GM23338 (cell line): ENCODE data around the gene USP36. TPM values are rescaled to one million over a fixed set of nuclear protein-coding genes. Genes with fewer than 3 reads are reported as not detected.

Experiments used
- ATAC-seq: fragments of 200-7000 bp; cut with Tn5 transposase; 3 replicates; pipeline ENCODE4 v1.9.1; 2020
- DNase-seq: peaks from one replicate; pipeline ENCODE4 v3.0.0-alpha.2; 2015; ENCODE audit warnings: low spot score
- H2AFZ ChIP-seq: fragments of 200-600 bp; sonication (generic); 2 replicates; pipeline ENCODE4 v1.8.0; 2016; ENCODE audit warnings: antibody characterized with exemption, mild to moderate bottlenecking, moderate library complexity
- H3F3A ChIP-seq: fragments of 200-600 bp; sonication (generic); replicated peaks from 2 replicates; pipeline ENCODE4 v1.8.0; 2017; ENCODE audit warnings: antibody characterized with exemption, mixed run types, low read depth
- H3K27ac ChIP-seq: fragments of 200-600 bp; sonication (generic); 2 replicates; pipeline ENCODE4 v1.6.1; 2016; ENCODE audit warnings: low read depth
- H3K27me3 ChIP-seq: fragments of 200-600 bp; sonication (generic); 2 replicates; pipeline ENCODE4 v1.8.0; 2016; ENCODE audit warnings: mild to moderate bottlenecking, mixed run types, moderate library complexity; ENCODE audit not compliant: insufficient read depth
- H3K36me3 ChIP-seq: fragments of 200-600 bp; sonication (generic); 2 replicates; pipeline ENCODE4 v1.8.0; 2016; ENCODE audit warnings: mild to moderate bottlenecking; ENCODE audit not compliant: insufficient read depth
- H3K4me1 ChIP-seq: fragments of 200-600 bp; sonication (generic); 2 replicates; pipeline ENCODE4 v1.8.0; 2016; ENCODE audit warnings: mild to moderate bottlenecking, moderate library complexity; ENCODE audit not compliant: insufficient read depth
- H3K4me2 ChIP-seq: fragments of 200-600 bp; sonication (generic); 2 replicates; pipeline ENCODE4 v1.7.1; 2017; ENCODE audit warnings: mixed run types
- H3K4me3 ChIP-seq: fragments of 200-600 bp; sonication (generic); 2 replicates; pipeline ENCODE4 v1.6.1; 2016; ENCODE audit warnings: mixed run types
- H3K79me2 ChIP-seq: fragments of 200-600 bp; sonication (generic); replicated peaks from 2 replicates; pipeline ENCODE4 v1.8.0; 2017; ENCODE audit warnings: mild to moderate bottlenecking; ENCODE audit not compliant: insufficient read depth
- H3K9me2 ChIP-seq: fragments of 200-600 bp; sonication (generic); 2 replicates; pipeline ENCODE4 v1.8.0; 2017; ENCODE audit not compliant: insufficient read depth
- H4K20me1 ChIP-seq: fragments of 200-600 bp; sonication (generic); replicated peaks from 2 replicates; pipeline ENCODE4 v1.8.0; 2017; ENCODE audit warnings: mild to moderate bottlenecking; ENCODE audit not compliant: insufficient read depth
- H3K27ac Mint-ChIP-seq: 2 replicates; pipeline ENCODE4 v1.8.0; 2020; ENCODE audit warnings: inconsistent platforms, mild to moderate bottlenecking, moderate library complexity, mixed read lengths
- H3K27me3 Mint-ChIP-seq: 3 replicates; pipeline ENCODE4 v1.8.0; 2022; ENCODE audit warnings: low read depth, mild to moderate bottlenecking, moderate library complexity, mixed read lengths, inconsistent platforms; ENCODE audit not compliant: insufficient read depth, poor library complexity
- H3K36me3 Mint-ChIP-seq: 3 replicates; pipeline ENCODE4 v1.8.0; 2021; ENCODE audit warnings: low read depth, mild to moderate bottlenecking, inconsistent platforms, moderate library complexity, mixed read lengths
- H3K4me1 Mint-ChIP-seq: 3 replicates; pipeline ENCODE4 v1.8.0; 2020; ENCODE audit warnings: mild to moderate bottlenecking, inconsistent platforms, mixed read lengths
- H3K4me3 Mint-ChIP-seq: 3 replicates; pipeline ENCODE4 v1.8.0; 2021; ENCODE audit warnings: moderate library complexity, mild to moderate bottlenecking, inconsistent platforms, mixed read lengths
- H3K9me3 Mint-ChIP-seq: 3 replicates; pipeline ENCODE4 v1.8.0; 2020; ENCODE audit warnings: moderate library complexity, mild to moderate bottlenecking, inconsistent platforms, mixed read lengths
- CREB1 ChIP-seq: fragments of 250-450 bp; sonication (Bioruptor Pico); IDR thresholded peaks from 2 replicates; pipeline ENCODE4 v1.5.0; 2020; ENCODE audit warnings: low read depth, mild to moderate bottlenecking, moderate library complexity
- ETS1 ChIP-seq: IDR thresholded peaks from 2 replicates; pipeline ENCODE4 v1.6.1; 2016; ENCODE audit warnings: antibody characterized with exemption
- EZH2 ChIP-seq: fragments of 200-600 bp; sonication (generic); IDR thresholded peaks from one replicate; pipeline ENCODE4 v1.8.0; 2017; ENCODE audit warnings: antibody characterized with exemption, mild to moderate bottlenecking, low read depth; ENCODE audit not compliant: unreplicated experiment
- EZH2phosphoT487 ChIP-seq: fragments of 200-600 bp; sonication (generic); IDR thresholded peaks from one replicate; pipeline ENCODE4 v1.8.1; 2018; ENCODE audit warnings: antibody characterized with exemption; ENCODE audit not compliant: unreplicated experiment
- JUNB ChIP-seq: IDR thresholded peaks from one replicate; pipeline ENCODE4 v1.6.1; 2016; ENCODE audit warnings: antibody characterized with exemption; ENCODE audit not compliant: unreplicated experiment
- NANOG ChIP-seq: IDR thresholded peaks from 2 replicates; pipeline ENCODE4 v1.6.1; 2016; ENCODE audit warnings: antibody characterized with exemption, borderline replicate concordance
- POLR2AphosphoS5 ChIP-seq: IDR thresholded peaks from 2 replicates; pipeline ENCODE4 v1.6.1; 2016; ENCODE audit warnings: antibody characterized with exemption, low read depth
- STAT1 ChIP-seq: IDR thresholded peaks from one replicate; pipeline ENCODE4 v1.6.1; 2016; ENCODE audit warnings: antibody characterized with exemption; ENCODE audit not compliant: unreplicated experiment
- ZNF114 ChIP-seq: fragments of 250-450 bp; sonication (Bioruptor Pico); IDR thresholded peaks from 2 replicates; pipeline ENCODE4 v1.5.0; 2020; ENCODE audit warnings: mild to moderate bottlenecking, moderate library complexity
- ZNF331 ChIP-seq: fragments of 250-450 bp; sonication (Bioruptor Pico); IDR thresholded peaks from 2 replicates; pipeline ENCODE4 v1.5.0; 2020; ENCODE audit warnings: low read depth, mild to moderate bottlenecking, moderate library complexity
- polyA plus RNA-seq: library from polyadenylated mRNA; unstranded; fragments of >200 nt; fragmentation: Nextera tagmentation; extraction: Ambion mirVana; gene quantifications from 2 replicates; pipeline ENCODE4 v1.2.1, GENCODE V29; 2016
- total RNA-seq: library from RNA; depleted of rRNA; stranded (reverse); fragments of >200 nt; shearing (Covaris generic); gene quantifications from 2 replicates; pipeline ENCODE4 v1.2.3, GENCODE V29; 2014
- TF ChIP-seq, protein P1 (sequence below): IDR thresholded peaks from one replicate; pipeline ENCODE4 v1.6.1; 2018; ENCODE audit warnings: antibody characterized with exemption; ENCODE audit not compliant: unreplicated experiment
- TF ChIP-seq, protein P2 (sequence below), 2 experiments: fragments of 200-600 bp in 1 of 2; sonication (generic) in 1 of 2; conservative IDR thresholded peaks; 2 replicates each; pipeline versions ENCODE4 v1.5.1 to v1.6.1; 2016 to 2017; ENCODE audit warnings: antibody characterized with exemption in 2 of 2, low read depth in 2 of 2, mild to moderate bottlenecking in 2 of 2, moderate library complexity in 1 of 2
- TF ChIP-seq, protein P3 (sequence below): fragments of 250-450 bp; sonication (Bioruptor Pico); IDR thresholded peaks from 2 replicates; pipeline ENCODE4 v1.5.0; 2020; ENCODE audit warnings: mild to moderate bottlenecking, moderate library complexity

The USP36 gene
- total and polyA plus RNA-seq, 2 experiments from 2014 or later = 36.2 to 55.5 TPM

GRCh38 chr17:78882540-78883088, 42.0 kb upstream of the USP36 start:
- DNase-seq (no peak), ATAC-seq (no peak)
- Mint-ChIP-seq H3K9me3 (no peaks in the 10 kb centered on the region), H3K4me3 (no peak overlapping the region), H3K27me3 (peaks cover 10% of the 10 kb centered on the region), H3K27ac (peak overlapping the region; percentile 78; the same call in 1 of the 2 replicates), H3K36me3 (no peaks in the 10 kb centered on the region), H3K4me1 (peaks cover 43% of the 10 kb centered on the region)
- H3K79me2 ChIP-seq = peaks cover 15% of the 10 kb centered on the region
- no peak overlapping the region for H2AFZ ChIP-seq
- no peak for TF ChIP-seq NANOG
- no peak for TF ChIP-seq ETS1
- no peak for TF ChIP-seq ZNF331 (CRISPR knock-in tag)
- no peak for TF ChIP-seq CREB1
- no peak for TF ChIP-seq POLR2AphosphoS5
- TF ChIP-seq, protein P1, sequence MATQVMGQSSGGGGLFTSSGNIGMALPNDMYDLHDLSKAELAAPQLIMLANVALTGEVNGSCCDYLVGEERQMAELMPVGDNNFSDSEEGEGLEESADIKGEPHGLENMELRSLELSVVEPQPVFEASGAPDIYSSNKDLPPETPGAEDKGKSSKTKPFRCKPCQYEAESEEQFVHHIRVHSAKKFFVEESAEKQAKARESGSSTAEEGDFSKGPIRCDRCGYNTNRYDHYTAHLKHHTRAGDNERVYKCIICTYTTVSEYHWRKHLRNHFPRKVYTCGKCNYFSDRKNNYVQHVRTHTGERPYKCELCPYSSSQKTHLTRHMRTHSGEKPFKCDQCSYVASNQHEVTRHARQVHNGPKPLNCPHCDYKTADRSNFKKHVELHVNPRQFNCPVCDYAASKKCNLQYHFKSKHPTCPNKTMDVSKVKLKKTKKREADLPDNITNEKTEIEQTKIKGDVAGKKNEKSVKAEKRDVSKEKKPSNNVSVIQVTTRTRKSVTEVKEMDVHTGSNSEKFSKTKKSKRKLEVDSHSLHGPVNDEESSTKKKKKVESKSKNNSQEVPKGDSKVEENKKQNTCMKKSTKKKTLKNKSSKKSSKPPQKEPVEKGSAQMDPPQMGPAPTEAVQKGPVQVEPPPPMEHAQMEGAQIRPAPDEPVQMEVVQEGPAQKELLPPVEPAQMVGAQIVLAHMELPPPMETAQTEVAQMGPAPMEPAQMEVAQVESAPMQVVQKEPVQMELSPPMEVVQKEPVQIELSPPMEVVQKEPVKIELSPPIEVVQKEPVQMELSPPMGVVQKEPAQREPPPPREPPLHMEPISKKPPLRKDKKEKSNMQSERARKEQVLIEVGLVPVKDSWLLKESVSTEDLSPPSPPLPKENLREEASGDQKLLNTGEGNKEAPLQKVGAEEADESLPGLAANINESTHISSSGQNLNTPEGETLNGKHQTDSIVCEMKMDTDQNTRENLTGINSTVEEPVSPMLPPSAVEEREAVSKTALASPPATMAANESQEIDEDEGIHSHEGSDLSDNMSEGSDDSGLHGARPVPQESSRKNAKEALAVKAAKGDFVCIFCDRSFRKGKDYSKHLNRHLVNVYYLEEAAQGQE = no peak
- TF ChIP-seq, protein P2, sequence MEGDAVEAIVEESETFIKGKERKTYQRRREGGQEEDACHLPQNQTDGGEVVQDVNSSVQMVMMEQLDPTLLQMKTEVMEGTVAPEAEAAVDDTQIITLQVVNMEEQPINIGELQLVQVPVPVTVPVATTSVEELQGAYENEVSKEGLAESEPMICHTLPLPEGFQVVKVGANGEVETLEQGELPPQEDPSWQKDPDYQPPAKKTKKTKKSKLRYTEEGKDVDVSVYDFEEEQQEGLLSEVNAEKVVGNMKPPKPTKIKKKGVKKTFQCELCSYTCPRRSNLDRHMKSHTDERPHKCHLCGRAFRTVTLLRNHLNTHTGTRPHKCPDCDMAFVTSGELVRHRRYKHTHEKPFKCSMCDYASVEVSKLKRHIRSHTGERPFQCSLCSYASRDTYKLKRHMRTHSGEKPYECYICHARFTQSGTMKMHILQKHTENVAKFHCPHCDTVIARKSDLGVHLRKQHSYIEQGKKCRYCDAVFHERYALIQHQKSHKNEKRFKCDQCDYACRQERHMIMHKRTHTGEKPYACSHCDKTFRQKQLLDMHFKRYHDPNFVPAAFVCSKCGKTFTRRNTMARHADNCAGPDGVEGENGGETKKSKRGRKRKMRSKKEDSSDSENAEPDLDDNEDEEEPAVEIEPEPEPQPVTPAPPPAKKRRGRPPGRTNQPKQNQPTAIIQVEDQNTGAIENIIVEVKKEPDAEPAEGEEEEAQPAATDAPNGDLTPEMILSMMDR (conservative IDR thresholded peaks at IDR 0.05; ENCODE audit: low read depth in 2 of 2) = no peak
- TF ChIP-seq, protein P3, sequence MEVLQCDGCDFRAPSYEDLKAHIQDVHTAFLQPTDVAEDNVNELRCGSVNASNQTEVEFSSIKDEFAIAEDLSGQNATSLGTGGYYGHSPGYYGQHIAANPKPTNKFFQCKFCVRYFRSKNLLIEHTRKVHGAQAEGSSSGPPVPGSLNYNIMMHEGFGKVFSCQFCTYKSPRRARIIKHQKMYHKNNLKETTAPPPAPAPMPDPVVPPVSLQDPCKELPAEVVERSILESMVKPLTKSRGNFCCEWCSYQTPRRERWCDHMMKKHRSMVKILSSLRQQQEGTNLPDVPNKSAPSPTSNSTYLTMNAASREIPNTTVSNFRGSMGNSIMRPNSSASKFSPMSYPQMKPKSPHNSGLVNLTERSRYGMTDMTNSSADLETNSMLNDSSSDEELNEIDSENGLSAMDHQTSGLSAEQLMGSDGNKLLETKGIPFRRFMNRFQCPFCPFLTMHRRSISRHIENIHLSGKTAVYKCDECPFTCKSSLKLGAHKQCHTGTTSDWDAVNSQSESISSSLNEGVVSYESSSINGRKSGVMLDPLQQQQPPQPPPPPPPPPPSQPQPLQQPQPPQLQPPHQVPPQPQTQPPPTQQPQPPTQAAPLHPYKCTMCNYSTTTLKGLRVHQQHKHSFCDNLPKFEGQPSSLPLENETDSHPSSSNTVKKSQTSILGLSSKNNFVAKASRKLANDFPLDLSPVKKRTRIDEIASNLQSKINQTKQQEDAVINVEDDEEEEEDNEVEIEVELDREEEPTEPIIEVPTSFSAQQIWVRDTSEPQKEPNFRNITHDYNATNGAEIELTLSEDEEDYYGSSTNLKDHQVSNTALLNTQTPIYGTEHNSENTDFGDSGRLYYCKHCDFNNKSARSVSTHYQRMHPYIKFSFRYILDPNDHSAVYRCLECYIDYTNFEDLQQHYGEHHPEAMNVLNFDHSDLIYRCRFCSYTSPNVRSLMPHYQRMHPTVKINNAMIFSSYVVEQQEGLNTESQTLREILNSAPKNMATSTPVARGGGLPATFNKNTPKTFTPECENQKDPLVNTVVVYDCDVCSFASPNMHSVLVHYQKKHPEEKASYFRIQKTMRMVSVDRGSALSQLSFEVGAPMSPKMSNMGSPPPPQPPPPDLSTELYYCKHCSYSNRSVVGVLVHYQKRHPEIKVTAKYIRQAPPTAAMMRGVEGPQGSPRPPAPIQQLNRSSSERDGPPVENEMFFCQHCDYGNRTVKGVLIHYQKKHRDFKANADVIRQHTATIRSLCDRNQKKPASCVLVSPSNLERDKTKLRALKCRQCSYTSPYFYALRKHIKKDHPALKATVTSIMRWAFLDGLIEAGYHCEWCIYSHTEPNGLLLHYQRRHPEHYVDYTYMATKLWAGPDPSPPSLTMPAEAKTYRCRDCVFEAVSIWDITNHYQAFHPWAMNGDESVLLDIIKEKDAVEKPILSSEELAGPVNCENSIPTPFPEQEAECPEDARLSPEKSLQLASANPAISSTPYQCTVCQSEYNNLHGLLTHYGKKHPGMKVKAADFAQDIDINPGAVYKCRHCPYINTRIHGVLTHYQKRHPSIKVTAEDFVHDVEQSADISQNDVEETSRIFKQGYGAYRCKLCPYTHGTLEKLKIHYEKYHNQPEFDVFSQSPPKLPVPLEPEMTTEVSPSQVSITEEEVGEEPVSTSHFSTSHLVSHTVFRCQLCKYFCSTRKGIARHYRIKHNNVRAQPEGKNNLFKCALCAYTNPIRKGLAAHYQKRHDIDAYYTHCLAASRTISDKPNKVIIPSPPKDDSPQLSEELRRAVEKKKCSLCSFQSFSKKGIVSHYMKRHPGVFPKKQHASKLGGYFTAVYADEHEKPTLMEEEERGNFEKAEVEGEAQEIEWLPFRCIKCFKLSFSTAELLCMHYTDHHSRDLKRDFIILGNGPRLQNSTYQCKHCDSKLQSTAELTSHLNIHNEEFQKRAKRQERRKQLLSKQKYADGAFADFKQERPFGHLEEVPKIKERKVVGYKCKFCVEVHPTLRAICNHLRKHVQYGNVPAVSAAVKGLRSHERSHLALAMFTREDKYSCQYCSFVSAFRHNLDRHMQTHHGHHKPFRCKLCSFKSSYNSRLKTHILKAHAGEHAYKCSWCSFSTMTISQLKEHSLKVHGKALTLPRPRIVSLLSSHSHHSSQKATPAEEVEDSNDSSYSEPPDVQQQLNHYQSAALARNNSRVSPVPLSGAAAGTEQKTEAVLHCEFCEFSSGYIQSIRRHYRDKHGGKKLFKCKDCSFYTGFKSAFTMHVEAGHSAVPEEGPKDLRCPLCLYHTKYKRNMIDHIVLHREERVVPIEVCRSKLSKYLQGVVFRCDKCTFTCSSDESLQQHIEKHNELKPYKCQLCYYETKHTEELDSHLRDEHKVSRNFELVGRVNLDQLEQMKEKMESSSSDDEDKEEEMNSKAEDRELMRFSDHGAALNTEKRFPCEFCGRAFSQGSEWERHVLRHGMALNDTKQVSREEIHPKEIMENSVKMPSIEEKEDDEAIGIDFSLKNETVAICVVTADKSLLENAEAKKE (CRISPR knock-in tag) = no peak
- no peak for TF ChIP-seq EZH2
- no peak for TF ChIP-seq ZNF114
- TF ChIP-seq STAT1 = no peak
- no peak for TF ChIP-seq EZH2phosphoT487
- no peak for TF ChIP-seq JUNB
- H3F3A ChIP-seq = 0 out of 2 replicates have a peak, but pooled peaks cover 2% of the 10 kb centered on the region
- peak overlapping the region; percentile 76; the same call in 1 of the 2 replicates for H3K4me2 ChIP-seq
- no peak overlapping the region for H3K4me3 ChIP-seq
- H3K9me2 ChIP-seq = no peaks in the 10 kb centered on the region
- peaks cover 14% of the 10 kb centered on the region for H3K4me1 ChIP-seq
- no peaks in the 10 kb centered on the region for H3K36me3 ChIP-seq
- H3K27me3 ChIP-seq = no peaks in the 10 kb centered on the region
- no peak overlapping the region; the same call in 1 of the 2 replicates for H3K27ac ChIP-seq
- no peaks in the 10 kb centered on the region; the same call in 1 of the 2 replicates for H4K20me1 ChIP-seq
